ENCODE results near the gene LIMCH1. TPM values are rescaled to one million over a fixed set of nuclear protein-coding genes. Genes with fewer than 3 reads are reported as not detected.
"Not testable (repeated sequence)": the region's sequence is repeated elsewhere in the genome, so short reads cannot be mapped to it uniquely, and the experiment has no call there.

The LIMCH1 gene
- total and polyA plus RNA-seq, 8 donors: 4.7 to 37.1 (median 17.4) TPM

- DNase-seq: peak in 1 of 2 donors; percentile 34
- Histone ChIP-seq H3K27me3 (no peaks in the 10 kb centered on the region), H3K4me1 (no peaks in the 10 kb centered on the region), H3K9me3 (peaks cover 0 to 5% (median 0%) of the 10 kb centered on the region in 4 donors), H3K36me3 (no peaks in the 10 kb centered on the region), H3K27ac (no peak overlapping the region), H3K4me3 (no peak overlapping the region)
- no peak for TF ChIP-seq EP300 (IDR thresholded peaks at IDR 0.05)
- TF ChIP-seq CTCF (IDR thresholded peaks at IDR 0.05): no peak
- TF ChIP-seq POLR2A (IDR thresholded peaks at IDR 0.05): no peak
- no peak for TF ChIP-seq POLR2AphosphoS5 (IDR thresholded peaks at IDR 0.05)
- 36 to 46% (median 43%) methylated on average over 5 of the region's 5 CpGs for WGBS, 5 donors
- intact Hi-C loops (cut with DNase I; ENCODE audit: low total_unique reads): no loop called here
Measured at GRCh38 chr4:41709844-41710481, 172.0 kb downstream of the LIMCH1 start.

- DNase-seq; H3K4me3 ChIP-seq; H3K9me3 ChIP-seq; H3K4me1 ChIP-seq; H3K36me3 ChIP-seq; H3K27me3 ChIP-seq; H3K27ac ChIP-seq; intact Hi-C loops (cut with DNase I; ENCODE audit: low total_unique reads): not testable (repeated sequence)
- 85 to 100% (median 95%) methylated on average over 2 of the region's 2 CpGs for WGBS, 5 donors
Measured at GRCh38 chr4:41711654-41712053, 173.7 kb downstream of the LIMCH1 start.

- 61 to 84% (median 77%) methylated on average over 3 of the region's 3 CpGs for WGBS, 5 donors
- no peak for TF ChIP-seq EP300 (IDR thresholded peaks at IDR 0.05)
- TF ChIP-seq POLR2A (IDR thresholded peaks at IDR 0.05): no peak
- no peak for TF ChIP-seq CTCF (IDR thresholded peaks at IDR 0.05)
- no peak for TF ChIP-seq POLR2AphosphoS5 (IDR thresholded peaks at IDR 0.05)
- intact Hi-C loops (cut with DNase I; ENCODE audit: low total_unique reads): no loop called here
Measured at GRCh38 chr4:41712425-41712824, 174.5 kb downstream of the LIMCH1 start.

GRCh38 chr4:41713768-41714167 is 175.8 kb downstream of the LIMCH1 start:
- no peak for TF ChIP-seq CTCF (IDR thresholded peaks at IDR 0.05)
- TF ChIP-seq POLR2AphosphoS5 (IDR thresholded peaks at IDR 0.05): no peak
- TF ChIP-seq POLR2A (IDR thresholded peaks at IDR 0.05): no peak
- no peak for TF ChIP-seq EP300 (IDR thresholded peaks at IDR 0.05)
- WGBS, 5 donors: 32 to 64% (median 41%) methylated on average over 1 of the region's 1 CpG
- DNase-seq: no peak
- Histone ChIP-seq H3K4me1 (no peaks in the 10 kb centered on the region), H3K9me3 (peaks cover 0 to 5% (median 0%) of the 10 kb centered on the region in 4 donors), H3K27ac (no peak overlapping the region), H3K36me3 (no peaks in the 10 kb centered on the region), H3K27me3 (peaks cover 0 to 16% (median 0%) of the 10 kb centered on the region in 3 donors), H3K4me3 (no peak overlapping the region)
- intact Hi-C loops (cut with DNase I; ENCODE audit: low total_unique reads): no loop called here

More at GRCh38 chr4:41712425-41712824, 174.5 kb downstream of the LIMCH1 start:
- DNase-seq: no peak
- no peak overlapping the region for H3K27ac ChIP-seq
- no peak overlapping the region for H3K4me3 ChIP-seq
- H3K36me3 ChIP-seq: no peaks in the 10 kb centered on the region
- H3K4me1 ChIP-seq: no peaks in the 10 kb centered on the region
- H3K9me3 ChIP-seq: peaks cover 0 to 5% (median 0%) of the 10 kb centered on the region in 4 donors
- H3K27me3 ChIP-seq: peaks cover 0 to 8% (median 0%) of the 10 kb centered on the region in 3 donors

GRCh38 chr4:41714364-41715000 is 176.5 kb downstream of the LIMCH1 start:
- intact Hi-C loops (cut with DNase I; ENCODE audit: low total_unique reads): no loop called here
- no peak overlapping the region for H3K4me3 ChIP-seq
- peaks cover 0 to 16% (median 0%) of the 10 kb centered on the region in 3 donors for H3K27me3 ChIP-seq
- 71 to 76% (median 75%) methylated on average over 6 of the region's 6 CpGs for WGBS, 5 donors
- TF ChIP-seq POLR2A (IDR thresholded peaks at IDR 0.05): no peak
- no peak for TF ChIP-seq POLR2AphosphoS5 (IDR thresholded peaks at IDR 0.05)
- TF ChIP-seq CTCF (IDR thresholded peaks at IDR 0.05): no peak
- TF ChIP-seq EP300 (IDR thresholded peaks at IDR 0.05): no peak
- H3K4me1 ChIP-seq: no peaks in the 10 kb centered on the region
- peaks cover 0 to 5% (median 0%) of the 10 kb centered on the region in 4 donors for H3K9me3 ChIP-seq
- H3K36me3 ChIP-seq: no peaks in the 10 kb centered on the region
- H3K27ac ChIP-seq: no peak overlapping the region
- DNase-seq: no peak
